NT2/D1 (cell line): ENCODE measurements around the gene ARHGAP35.

Experiments used
- DNase-seq: peaks from one replicate; pipeline ENCODE4 v3.0.0-alpha.2; 2011; ENCODE audit warnings: low read depth, low spot score
- H3K27me3 ChIP-seq: 2 replicates; pipeline ENCODE4 v1.6.0; 2011; ENCODE audit warnings: mild to moderate bottlenecking; ENCODE audit not compliant: insufficient read length, insufficient read depth
- H3K36me3 ChIP-seq: 2 replicates; pipeline ENCODE4 v1.6.1; 2011; ENCODE audit warnings: mild to moderate bottlenecking, low read length, mixed read lengths; ENCODE audit not compliant: insufficient read depth, insufficient read length
- H3K4me1 ChIP-seq: 2 replicates; pipeline ENCODE4 v1.5.1; 2011; ENCODE audit not compliant: insufficient read depth, insufficient read length
- H3K4me3 ChIP-seq: 2 replicates; pipeline ENCODE4 v1.5.1; 2011; ENCODE audit warnings: low read depth; ENCODE audit not compliant: insufficient read length
- H3K9ac ChIP-seq: 2 replicates; pipeline ENCODE4 v1.6.0; 2011; ENCODE audit warnings: low read depth; ENCODE audit not compliant: insufficient read length
- H3K9me3 ChIP-seq: 2 replicates; pipeline ENCODE4 v1.5.1; 2011; ENCODE audit warnings: mild to moderate bottlenecking, low read length; ENCODE audit not compliant: insufficient read depth
- SUZ12 ChIP-seq: IDR thresholded peaks from 2 replicates; pipeline ENCODE4 v1.6.1; 2011; ENCODE audit not compliant: insufficient read length, insufficient read depth; ENCODE audit errors: extremely low read depth
- YY1 ChIP-seq: IDR thresholded peaks from 2 replicates; pipeline ENCODE4 v1.6.1; 2011; ENCODE audit not compliant: insufficient read length, insufficient read depth
- ZNF274 ChIP-seq: IDR thresholded peaks from 2 replicates; pipeline ENCODE4 v1.6.1; 2011; ENCODE audit warnings: mild to moderate bottlenecking, low read depth, low read length

The ARHGAP35 gene

GRCh38 chr19:46823049-46823448 lies 37.7 kb upstream of the ARHGAP35 start:
- no peak for TF ChIP-seq ZNF274
- TF ChIP-seq YY1, result no peak
- TF ChIP-seq SUZ12, result no peak
- Histone ChIP-seq H3K4me3 (no peak overlapping the region), H3K4me1 (peaks cover 4% of the 10 kb centered on the region), H3K27me3 (no peaks in the 10 kb centered on the region), H3K36me3 (no peaks in the 10 kb centered on the region), H3K9ac (no peak overlapping the region), H3K9me3 (no peaks in the 10 kb centered on the region)
- DNase-seq, result no peak

GRCh38 chr19:46824890-46825730 lies 35.7 kb upstream of the ARHGAP35 start:
- Histone ChIP-seq H3K27me3 (no peaks in the 10 kb centered on the region), H3K9me3 (no peaks in the 10 kb centered on the region), H3K4me3 (no peak overlapping the region), H3K36me3 (no peaks in the 10 kb centered on the region), H3K4me1 (peaks cover 4% of the 10 kb centered on the region), H3K9ac (no peak overlapping the region)
- no peak for TF ChIP-seq YY1
- TF ChIP-seq SUZ12, result no peak
- no peak for TF ChIP-seq ZNF274
- DNase-seq, result no peak

- Histone ChIP-seq H3K4me3 (no peak overlapping the region), H3K27me3 (no peaks in the 10 kb centered on the region), H3K9me3 (no peaks in the 10 kb centered on the region)
Measured at GRCh38 chr19:46825731-46826055, 35.1 kb upstream of the ARHGAP35 start.

GRCh38 chr19:46828484-46828883 lies 32.3 kb upstream of the ARHGAP35 start:
- Histone ChIP-seq H3K4me3 (no peak overlapping the region), H3K27me3 (no peaks in the 10 kb centered on the region), H3K36me3 (no peaks in the 10 kb centered on the region), H3K4me1 (no peaks in the 10 kb centered on the region), H3K9me3 (no peaks in the 10 kb centered on the region), H3K9ac (no peak overlapping the region)
- DNase-seq, result no peak
- TF ChIP-seq YY1 (no peak), ZNF274 (no peak), SUZ12 (no peak)

More at GRCh38 chr19:46825731-46826055, 35.1 kb upstream of the ARHGAP35 start:
- TF ChIP-seq YY1 (no peak), SUZ12 (no peak), ZNF274 (no peak)
- Histone ChIP-seq H3K4me1 (peaks cover 4% of the 10 kb centered on the region), H3K9ac (no peak overlapping the region), H3K36me3 (no peaks in the 10 kb centered on the region)
- no peak for DNase-seq

- Histone ChIP-seq H3K9ac (no peak overlapping the region), H3K27me3 (no peaks in the 10 kb centered on the region), H3K36me3 (peaks cover 4% of the 10 kb centered on the region), H3K9me3 (no peaks in the 10 kb centered on the region), H3K4me3 (no peak overlapping the region), H3K4me1 (no peaks in the 10 kb centered on the region)
- no peak for DNase-seq
- TF ChIP-seq SUZ12 (no peak), YY1 (no peak), ZNF274 (no peak)
Measured at GRCh38 chr19:46830864-46831263, 29.9 kb upstream of the ARHGAP35 start.

- H3K27me3 ChIP-seq, result no peaks in the 10 kb centered on the region
- H3K36me3 ChIP-seq, result peaks cover 22% of the 10 kb centered on the region
- TF ChIP-seq SUZ12 (no peak), YY1 (no peak), ZNF274 (no peak)
- no peak overlapping the region for H3K4me3 ChIP-seq
- H3K4me1 ChIP-seq, result no peaks in the 10 kb centered on the region
- H3K9me3 ChIP-seq, result no peaks in the 10 kb centered on the region
- no peak for DNase-seq
- no peak overlapping the region for H3K9ac ChIP-seq
Measured at GRCh38 chr19:46834121-46834520, 26.7 kb upstream of the ARHGAP35 start.

GRCh38 chr19:46834984-46835383 lies 25.8 kb upstream of the ARHGAP35 start:
- Histone ChIP-seq H3K9ac (no peak overlapping the region), H3K27me3 (no peaks in the 10 kb centered on the region), H3K4me3 (no peak overlapping the region), H3K36me3 (peaks cover 30% of the 10 kb centered on the region), H3K4me1 (no peaks in the 10 kb centered on the region), H3K9me3 (no peaks in the 10 kb centered on the region)
- no peak for DNase-seq
- TF ChIP-seq ZNF274 (no peak), SUZ12 (no peak)
